ENCODE data around the gene CAMTA1.

GRCh38 chr1:7594002-7594713, 808.9 kb downstream of the CAMTA1 start:
- TF ChIP-seq, protein P1, sequence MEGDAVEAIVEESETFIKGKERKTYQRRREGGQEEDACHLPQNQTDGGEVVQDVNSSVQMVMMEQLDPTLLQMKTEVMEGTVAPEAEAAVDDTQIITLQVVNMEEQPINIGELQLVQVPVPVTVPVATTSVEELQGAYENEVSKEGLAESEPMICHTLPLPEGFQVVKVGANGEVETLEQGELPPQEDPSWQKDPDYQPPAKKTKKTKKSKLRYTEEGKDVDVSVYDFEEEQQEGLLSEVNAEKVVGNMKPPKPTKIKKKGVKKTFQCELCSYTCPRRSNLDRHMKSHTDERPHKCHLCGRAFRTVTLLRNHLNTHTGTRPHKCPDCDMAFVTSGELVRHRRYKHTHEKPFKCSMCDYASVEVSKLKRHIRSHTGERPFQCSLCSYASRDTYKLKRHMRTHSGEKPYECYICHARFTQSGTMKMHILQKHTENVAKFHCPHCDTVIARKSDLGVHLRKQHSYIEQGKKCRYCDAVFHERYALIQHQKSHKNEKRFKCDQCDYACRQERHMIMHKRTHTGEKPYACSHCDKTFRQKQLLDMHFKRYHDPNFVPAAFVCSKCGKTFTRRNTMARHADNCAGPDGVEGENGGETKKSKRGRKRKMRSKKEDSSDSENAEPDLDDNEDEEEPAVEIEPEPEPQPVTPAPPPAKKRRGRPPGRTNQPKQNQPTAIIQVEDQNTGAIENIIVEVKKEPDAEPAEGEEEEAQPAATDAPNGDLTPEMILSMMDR (IDR thresholded peaks at IDR 0.05; ENCODE audit: poor library complexity), result no peak
- TF ChIP-seq EZH2 (IDR thresholded peaks at IDR 0.05; ENCODE audit: borderline replicate concordance), result no peak

Data from hepatocyte (in vitro differentiated cells).